GM18909 (cell line): ENCODE results near the gene AFAP1L1.

ENCODE experiments used
- ATAC-seq: cut with Tn5 transposase; IDR thresholded peaks from one replicate; pipeline ENCODE4 v1.9.1; 2021; ENCODE audit warnings: mild to moderate bottlenecking; ENCODE audit not compliant: unreplicated experiment, poor library complexity

AFAP1L1 gene

DNA sequence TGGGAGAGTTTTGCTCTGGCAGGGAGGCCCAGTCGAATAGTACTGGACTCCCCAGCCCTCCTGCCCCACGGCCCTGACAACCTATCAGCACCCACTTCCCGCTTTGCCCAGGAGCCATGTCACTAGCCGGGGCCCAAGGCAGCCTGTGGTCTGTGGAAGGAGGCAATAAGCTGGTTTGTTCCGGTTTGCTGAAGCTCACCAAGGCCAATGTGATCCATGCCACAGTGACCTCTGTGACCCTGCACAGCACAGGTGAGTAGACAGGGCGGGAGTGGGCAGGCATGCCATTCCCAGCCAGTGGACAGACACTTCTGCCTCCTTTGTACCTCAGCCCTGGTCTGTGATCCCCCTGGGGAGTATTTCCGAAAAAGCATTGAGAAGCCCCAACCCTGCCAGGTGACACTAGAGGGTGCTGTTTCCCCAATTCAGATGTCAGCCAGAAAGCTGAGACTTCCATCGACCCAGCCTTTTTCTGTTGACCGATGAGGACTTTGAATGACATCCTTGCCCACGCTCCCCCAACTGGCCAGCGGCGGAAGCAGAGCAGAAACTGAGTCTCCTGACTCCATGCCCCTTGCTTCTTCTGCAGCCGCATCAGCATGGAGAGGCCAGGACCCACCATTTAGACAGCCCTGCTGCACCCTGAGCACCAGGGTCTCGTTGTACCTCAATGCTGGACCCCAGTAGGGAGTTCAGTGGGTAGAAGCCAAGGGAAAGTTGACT is 95.8 kb downstream of the AFAP1L1 start:
- ATAC-seq = peak; percentile 75

DNA sequence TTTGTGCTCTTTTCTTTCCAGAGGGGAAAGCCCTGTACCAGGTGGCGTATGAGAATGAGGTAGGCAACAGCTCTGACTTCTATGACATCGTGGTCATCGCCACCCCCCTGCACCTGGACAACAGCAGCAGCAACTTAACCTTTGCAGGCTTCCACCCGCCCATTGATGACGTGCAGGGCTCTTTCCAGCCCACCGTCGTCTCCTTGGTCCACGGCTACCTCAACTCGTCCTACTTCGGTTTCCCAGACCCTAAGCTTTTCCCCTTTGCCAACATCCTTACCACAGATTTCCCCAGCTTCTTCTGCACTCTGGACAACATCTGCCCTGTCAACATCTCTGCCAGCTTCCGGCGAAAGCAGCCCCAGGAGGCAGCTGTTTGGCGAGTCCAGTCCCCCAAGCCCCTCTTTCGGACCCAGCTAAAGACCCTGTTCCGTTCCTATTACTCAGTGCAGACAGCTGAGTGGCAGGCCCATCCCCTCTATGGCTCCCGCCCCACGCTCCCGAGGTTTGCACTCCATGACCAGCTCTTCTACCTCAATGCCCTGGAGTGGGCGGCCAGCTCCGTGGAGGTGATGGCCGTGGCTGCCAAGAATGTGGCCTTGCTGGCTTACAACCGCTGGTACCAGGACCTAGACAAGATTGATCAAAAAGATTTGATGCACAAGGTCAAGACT is 96.5 kb downstream of the AFAP1L1 start:
- ATAC-seq = no peak

DNA sequence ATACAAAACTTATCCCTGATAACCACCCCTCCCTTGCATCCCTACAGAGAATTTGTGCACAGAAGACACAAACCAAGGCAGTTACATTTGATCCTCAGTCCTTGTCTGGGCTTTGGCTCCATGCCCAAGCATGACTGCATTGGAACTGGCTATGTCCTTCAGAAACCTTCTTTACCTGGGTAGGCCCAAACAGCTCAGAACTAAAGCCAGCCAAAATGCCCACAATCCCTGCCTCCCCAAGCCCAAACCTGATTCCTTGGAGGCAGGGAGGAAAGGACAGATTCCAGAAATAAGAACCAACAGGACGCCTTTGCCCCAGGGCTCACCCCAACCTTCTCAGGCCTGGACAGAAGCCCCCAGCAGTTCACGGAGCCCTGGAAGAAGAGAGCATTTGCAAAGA is 99.2 kb downstream of the AFAP1L1 start:
- ATAC-seq = no peak

DNA sequence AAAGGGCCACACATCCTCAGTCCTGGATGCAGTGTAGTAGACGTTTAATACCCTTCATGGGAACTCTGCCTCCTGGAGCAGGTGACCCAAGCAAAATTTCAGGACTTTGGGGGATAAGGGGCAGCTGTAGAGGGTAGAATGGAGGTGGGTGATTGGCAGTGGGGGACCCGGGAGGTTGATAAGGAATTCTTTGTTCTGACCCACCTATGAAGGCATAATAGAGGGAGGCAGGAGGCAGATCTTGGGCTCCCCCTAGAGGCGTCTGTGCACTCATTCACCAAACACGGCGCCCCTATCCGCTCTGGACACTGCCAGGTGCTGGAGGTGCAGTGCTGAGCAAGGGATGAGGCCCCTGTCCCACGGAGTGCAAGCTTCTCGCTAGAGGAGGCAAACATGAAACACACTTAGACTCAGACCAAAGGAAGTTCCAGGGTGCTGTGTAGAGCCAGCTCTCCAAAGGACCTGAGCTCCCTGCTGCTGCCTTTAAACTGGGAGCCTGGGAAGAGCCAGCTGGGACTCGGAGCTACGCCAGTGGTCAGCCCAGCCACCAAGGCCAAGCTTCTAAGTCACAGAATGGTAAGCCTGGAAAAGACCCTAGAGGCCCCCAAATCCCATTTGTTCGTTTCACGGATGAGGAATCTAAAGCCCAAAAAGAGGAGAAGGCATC is 99.8 kb downstream of the AFAP1L1 start:
- peak; percentile 84 for ATAC-seq

DNA sequence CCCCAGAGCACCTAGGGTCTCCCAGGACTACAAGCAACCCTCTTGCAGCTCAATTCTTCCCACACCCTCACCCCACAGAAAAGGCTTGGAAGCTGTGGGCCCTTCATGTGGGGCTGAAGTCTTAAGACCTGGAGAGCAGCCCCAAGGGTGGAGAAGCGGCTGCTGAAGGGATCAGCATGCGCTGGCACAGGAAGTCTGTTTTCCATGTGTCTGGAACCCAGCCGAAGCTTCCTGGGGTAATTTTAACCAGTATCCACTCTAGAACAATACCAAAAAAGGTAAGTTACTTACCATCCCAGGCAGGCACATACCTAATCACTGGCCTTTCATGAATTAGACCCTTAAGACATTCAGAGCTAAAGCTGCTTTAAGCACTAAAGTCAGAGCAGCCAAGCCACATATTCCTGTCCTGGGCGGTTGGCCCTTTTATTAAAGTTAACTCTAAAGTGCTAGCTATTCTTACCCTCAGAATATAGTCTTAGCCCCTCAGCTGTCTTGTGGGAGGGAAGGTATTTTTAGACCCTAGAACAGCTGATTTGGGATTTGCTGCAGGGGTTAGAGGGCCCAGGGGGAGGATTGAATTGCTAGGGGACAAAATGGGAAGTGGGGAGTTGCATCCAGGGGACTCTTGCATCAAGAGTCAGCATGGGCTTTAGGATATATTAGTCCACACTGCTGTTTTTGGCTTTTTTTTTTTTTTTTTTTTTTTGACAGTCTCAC is 100.6 kb downstream of the AFAP1L1 start:
- ATAC-seq = no peak

DNA sequence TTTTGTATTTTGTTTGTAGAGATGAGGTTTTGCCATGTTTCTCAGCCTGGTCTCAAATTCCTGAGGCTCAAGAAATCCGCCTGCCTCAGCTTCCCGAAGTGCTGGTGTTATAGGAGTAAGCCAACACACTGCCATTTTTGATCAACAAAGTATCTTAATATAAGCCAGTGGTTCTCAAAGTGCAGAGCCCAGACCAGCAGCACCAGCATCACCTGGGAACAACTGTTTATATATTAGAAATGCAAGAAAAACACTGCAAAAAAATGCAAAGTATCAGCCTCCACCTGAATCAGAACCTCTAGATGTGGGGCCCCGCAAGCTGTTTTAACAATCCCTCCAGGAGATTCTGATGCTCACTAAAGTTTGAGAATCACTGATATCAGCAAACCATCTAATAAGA is 101.3 kb downstream of the AFAP1L1 start:
- no peak for ATAC-seq

DNA sequence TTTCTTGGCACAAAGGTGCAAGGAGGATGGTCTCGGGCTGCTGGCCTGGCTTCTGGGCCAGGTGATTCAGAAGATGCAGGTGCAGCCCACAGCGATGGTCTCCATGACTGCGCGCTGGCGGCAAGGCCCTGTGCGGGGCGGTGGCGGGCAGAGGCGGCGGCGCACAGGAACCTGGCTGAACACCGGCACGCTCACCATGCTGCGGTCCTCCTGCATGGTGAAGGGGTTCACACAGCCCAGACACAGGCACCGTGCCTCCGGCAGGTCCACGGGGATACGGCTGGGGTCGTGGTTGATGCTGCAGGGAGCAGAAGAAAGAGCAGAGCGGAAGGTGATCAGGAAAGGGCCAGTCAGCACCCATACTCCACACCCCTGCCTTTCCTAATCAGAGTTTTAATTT is 102.6 kb downstream of the AFAP1L1 start:
- ATAC-seq = no peak

DNA sequence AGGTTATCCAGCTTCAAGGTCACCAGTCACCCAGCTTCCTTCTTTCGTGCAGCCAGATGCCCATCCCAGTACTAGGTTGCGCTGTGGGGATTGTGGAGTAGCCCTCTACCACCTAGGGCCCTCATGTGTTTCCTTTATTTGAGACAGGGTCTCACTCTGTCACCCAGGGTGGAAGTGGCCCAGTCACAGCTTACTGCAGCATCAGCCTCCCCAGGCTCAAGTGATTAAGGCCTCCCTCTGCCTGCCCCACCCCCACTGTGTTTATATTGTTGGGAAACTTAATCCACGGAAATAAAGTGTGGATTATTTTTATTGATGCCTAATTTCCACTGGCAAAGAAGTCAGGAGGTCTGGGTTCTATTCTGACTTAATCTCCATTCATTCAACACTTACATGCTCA is 103.1 kb downstream of the AFAP1L1 start:
- no peak for ATAC-seq

DNA sequence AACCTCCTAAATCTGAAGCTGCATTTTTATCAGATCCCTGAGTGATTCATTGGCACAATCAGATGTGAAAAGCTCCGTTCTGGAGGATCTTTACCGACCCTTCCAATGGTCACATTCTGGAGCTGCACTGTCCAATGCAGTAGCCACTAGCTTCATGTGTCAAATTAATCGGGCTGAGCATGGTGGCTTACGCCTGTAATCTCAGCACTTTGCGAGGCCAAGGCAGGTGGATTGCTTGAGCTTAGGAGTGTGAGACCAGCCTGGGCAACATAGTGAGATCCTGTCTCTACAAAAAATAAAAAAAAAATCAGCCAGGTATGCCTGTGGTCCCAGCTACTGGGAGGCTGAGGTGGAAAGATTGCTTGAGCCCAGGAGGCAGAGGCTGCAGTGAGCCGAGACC is 103.8 kb downstream of the AFAP1L1 start:
- no peak for ATAC-seq

DNA sequence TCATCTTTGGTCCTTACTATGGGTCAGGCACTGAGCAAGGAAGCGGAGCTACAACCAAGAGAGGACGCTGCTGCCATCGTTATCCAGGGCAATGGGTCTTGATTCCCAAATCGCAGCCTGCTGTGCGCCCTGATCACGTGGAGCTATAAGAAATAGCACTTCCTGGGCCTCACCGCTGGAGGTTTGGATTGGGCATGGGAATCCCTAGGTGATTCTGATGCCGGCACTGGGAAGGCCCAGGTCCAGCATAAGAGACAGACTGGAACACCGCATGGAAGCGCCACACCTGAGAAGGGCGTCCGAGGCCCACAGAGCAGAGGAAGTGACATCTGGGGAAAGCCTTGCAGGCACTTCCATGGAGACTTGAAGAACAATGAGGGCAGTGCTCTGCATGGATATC is 104.4 kb downstream of the AFAP1L1 start:
- ATAC-seq = no peak

DNA sequence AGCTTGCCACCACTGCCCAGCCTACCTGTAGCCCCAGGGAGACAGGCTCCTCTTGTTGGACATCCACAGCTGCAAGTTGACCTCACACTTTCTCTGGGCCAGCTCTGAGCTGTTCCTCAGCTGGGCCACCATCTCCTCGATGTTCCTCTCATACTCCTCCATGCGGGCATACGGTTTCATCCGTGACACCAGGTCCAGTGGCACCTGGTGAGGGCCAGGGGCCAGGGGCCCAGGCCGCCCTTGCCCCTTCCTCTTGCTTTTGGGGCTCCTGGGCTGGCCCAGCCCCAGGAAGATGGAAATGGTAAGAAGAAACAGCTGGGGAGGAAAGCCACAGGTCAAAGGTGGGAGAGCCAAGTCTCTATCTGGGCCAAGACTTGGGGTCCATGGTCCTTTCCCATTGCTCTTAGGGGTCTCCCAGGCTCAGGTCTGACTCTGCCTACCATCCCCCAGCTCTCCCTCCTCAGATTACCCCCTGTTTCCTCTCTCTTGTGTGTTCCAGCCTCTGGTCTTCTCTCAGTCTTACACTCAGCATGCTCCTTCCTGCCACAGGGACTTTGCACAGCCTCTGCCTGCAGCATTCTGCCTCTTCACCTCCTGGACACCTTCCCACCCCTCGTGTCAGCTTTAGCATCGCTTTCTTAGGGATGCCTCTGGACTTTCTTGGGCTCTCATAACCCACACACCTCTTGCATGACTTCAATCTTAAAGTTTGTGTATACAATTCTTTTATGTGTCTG is 105.2 kb downstream of the AFAP1L1 start:
- ATAC-seq = no peak

DNA sequence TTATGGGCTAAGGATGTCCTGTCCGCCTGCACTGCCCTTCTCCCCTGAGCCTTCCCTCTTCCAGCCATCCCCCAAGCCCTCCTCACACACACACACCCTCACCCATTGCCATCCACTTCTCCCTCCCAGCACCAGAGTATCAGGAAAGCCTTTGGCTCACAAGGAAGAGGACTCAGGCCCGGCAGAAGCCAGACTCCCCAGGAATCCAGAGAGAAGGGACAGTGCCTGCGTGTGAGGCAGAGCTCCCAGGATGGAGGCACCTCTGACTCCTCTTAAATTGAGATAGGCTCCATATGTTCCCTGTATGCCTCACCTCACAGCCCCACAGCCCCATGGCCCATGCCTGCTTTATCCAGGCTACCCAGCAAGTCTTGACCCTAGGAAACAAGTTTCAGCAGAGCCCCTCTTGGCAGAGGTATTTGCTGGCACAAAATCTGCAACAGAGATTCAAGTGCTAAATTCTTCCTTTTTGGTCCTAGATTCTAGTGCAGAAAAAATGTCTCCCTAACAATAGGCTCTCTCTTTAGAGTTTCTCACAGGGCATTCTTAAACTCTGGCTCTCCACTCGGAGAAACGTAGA is 106.7 kb downstream of the AFAP1L1 start:
- ATAC-seq = no peak

DNA sequence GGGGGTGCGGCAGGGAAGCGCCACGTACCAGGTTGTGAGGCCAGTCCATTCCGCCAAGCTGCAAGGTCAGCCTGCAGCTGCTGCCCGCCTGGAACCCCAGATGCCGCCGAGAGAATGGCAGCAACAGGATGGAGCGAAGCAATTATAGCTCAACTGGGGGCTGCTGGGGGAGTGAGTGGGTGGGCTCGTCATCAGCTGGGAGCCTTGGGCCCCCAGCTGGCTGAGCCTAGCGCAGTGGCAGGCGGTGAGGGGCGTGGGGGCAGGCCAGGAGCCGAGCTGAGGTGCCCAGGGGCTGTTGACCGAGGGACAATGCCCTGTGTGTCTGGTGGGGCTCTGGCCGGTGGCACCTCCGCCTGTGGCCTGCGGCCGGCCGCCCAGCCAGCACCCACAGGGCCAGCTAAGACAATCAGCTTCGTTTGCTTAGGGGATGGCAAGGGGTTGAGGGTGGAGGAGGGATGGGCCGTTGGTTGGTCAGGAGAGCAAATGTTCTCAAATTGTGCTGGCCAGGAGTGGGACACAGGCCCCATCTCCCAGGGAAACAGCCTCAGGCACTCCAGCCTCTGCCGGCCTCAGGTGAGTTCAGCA is 107.6 kb downstream of the AFAP1L1 start, which contains the start of gene IL17B:
Gene IL17B (minus strand): TSS at position 116 of the 585 bp plus-strand sequence. CDS start 67 bp downstream, at position 49.
- ATAC-seq = no peak

DNA sequence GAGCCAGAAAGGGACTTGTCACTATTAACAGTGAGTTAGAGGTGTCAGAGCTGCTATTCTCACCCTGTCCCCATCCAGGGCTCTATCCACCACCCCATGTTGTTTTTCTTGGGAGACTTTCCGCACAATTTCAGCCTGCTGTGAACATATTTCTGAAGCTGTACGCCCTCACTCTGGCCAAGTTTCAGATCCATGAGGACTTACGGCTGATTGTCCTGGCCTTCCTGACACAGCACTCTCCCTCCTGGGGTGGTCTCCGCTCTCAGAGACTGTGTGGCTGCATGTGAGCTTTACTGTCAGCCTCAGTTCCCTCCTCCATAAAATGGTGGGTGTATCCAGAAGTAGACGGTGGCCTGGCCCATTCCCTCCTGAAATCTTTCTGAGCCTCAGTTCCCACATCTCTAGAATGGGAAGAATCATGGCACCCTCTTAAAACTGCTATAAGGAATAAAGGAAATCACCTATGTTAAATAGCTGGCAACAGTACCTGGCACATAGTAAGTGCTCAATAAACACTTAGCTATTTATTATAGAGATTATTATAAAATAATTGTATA is 108.2 kb downstream of the AFAP1L1 start:
- no peak for ATAC-seq

DNA sequence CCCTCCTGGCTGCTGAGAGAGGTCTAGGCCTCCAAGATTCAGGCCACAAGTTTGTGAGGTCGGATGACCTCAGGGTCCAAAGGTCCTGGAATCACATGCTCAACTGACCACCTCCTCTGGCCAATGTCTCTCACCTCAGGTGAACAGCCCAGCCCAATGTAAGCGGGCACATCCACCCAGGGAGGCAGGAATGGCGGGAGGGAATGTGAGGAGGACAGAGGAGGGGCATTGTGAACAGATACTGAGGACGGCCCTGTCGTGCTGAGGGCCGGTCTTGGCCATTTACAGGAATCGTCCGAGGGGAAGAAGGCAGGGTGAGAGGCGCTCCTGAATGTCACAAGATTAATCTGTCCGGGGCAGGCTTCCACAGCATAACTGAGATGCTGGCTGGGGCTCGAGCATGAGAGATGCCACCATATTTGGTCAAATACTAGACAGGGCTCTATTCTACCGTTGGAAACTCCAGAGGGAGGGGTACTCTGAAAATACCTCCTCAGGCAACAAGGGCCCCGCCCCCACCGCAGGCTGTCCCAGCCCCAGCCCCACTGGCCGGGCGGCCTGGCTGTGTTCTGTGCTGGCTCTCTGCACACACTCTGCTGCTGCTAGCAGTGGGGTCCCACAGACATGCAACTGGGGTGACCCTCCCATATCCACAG is 108.9 kb downstream of the AFAP1L1 start:
- ATAC-seq = no peak

DNA sequence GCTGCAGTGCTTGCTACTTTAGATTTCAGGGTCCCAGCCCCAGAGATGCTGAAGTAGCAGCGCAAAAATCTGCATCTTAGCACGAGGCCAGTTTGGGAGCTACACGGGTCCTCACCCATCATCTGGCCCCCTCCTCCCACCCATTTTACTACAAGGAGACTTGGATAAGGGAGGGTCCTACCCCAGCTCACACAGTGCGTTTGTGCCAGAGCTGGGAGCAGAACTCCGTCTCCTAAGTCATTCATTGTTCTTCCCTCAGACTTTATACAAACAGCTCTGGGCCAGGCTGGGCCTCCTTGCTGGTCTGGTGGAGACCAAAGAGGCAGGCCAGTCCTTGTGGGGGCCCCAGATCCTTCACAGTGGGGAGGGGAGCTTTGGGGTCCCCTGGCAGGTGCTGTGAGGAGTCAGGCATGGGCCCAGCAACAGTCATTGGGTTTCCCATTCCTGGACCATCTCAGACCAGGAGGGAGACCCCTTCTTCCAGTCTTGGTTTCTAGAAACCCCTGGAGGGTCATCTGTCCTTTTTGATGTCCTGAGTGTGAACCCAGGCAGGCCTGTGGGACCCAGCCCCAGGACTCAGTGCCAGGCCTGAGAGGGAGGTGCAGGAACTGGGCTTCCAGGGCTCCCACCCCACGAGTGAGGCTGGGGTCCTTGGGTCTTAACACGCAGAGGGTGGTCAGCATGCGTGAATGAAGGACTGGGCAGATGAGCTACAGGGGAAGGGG is 109.8 kb downstream of the AFAP1L1 start:
- ATAC-seq = peak; percentile 19

DNA sequence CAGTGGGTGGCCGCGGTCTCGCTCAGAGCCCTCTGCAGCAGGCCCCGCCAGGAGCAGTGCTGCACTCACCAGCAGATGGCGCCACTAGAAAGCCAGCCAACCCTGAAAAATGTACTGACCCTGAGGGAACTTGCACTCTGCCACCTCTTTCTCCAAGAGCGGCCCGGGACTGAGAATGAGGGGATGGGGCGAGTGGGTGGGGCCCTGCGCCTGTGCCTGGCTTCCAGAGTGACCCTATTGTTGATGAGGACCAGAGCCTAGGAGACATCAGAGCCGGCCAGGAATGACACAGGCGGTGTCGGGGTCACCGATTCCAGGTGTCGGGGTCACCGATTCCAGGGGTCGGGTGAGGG is 110.3 kb downstream of the AFAP1L1 start:
- peak; percentile 74 for ATAC-seq
